SH-SY5Y (cell line): ENCODE measurements around the gene NTM.

Source experiments
- GATA2 ChIP-seq: IDR thresholded peaks from 2 replicates; pipeline ENCODE4 v1.6.1; 2011; ENCODE audit warnings: mild to moderate bottlenecking, low read depth, low read length
- GATA3 ChIP-seq: IDR thresholded peaks from 2 replicates; pipeline ENCODE4 v1.6.1; 2011; ENCODE audit warnings: low read depth, mild to moderate bottlenecking, low read length, moderate library complexity

- TF ChIP-seq GATA3 (no peak), GATA2 (no peak)
Measured at GRCh38 chr11:131324921-131325570, 45.4 kb upstream of the NTM start.
